GM12892 (cell line): ENCODE measurements around the gene HMGN1.

ENCODE experiments used
- POLR2A ChIP-seq: IDR thresholded peaks from 2 replicates; pipeline ENCODE4 v1.6.1; 2011; ENCODE audit warnings: low read depth, low read length, control low read depth
- POLR2AphosphoS5 ChIP-seq: IDR thresholded peaks from 2 replicates; pipeline ENCODE4 v1.6.1; 2011; ENCODE audit warnings: low read depth, low read length, control low read depth
- TAF1 ChIP-seq: IDR thresholded peaks from 2 replicates; pipeline ENCODE4 v1.6.1; 2011; ENCODE audit warnings: low read depth, mild to moderate bottlenecking, control low read depth, low read length, borderline replicate concordance

GRCh38 chr21:39336457-39337008 is 12.4 kb downstream of the HMGN1 start:
- no peak for TF ChIP-seq POLR2AphosphoS5
- TF ChIP-seq POLR2A: no peak
- TF ChIP-seq TAF1: no peak
